ENCODE results near the gene ARHGEF16.

DNA sequence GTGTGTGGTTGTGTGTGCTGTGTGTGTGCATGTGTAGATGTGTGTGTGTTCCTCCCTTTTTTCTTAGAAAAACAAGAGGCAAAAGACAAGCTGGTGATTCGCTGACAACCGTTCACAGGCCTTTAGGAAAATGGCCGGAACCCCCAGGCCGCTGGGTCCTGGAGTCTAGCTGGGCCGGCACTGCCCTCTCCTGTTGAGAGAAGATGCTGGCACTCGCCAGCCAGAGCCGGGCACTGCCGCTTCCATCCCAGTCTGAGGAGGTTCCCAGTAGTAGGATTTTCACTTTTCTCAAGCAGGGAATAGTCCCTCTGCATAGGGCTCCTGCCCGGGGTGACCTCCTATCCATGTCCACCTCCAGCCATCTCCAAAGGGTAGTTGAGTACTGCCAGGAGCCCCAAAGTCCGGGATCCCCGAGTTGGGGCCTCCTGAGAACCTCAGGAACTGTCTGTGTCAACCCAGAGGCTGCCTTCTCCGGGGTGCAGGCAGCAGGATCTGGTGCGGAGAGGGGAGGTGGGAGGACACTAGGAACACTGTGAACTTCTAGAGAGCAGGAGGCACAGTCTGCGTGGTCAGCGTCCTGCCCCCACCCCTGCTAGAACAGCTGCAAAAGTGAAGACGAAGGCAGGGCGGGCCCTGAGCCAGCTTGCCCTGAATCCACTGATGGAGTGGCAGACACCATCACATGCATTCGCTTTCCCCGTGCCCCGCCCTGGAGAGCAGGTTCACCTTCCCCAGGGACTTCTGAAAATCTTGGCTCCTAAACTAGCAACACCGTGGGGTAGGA, 44.1 kb upstream of the ARHGEF16 start:
- TF ChIP-seq, protein P1, sequence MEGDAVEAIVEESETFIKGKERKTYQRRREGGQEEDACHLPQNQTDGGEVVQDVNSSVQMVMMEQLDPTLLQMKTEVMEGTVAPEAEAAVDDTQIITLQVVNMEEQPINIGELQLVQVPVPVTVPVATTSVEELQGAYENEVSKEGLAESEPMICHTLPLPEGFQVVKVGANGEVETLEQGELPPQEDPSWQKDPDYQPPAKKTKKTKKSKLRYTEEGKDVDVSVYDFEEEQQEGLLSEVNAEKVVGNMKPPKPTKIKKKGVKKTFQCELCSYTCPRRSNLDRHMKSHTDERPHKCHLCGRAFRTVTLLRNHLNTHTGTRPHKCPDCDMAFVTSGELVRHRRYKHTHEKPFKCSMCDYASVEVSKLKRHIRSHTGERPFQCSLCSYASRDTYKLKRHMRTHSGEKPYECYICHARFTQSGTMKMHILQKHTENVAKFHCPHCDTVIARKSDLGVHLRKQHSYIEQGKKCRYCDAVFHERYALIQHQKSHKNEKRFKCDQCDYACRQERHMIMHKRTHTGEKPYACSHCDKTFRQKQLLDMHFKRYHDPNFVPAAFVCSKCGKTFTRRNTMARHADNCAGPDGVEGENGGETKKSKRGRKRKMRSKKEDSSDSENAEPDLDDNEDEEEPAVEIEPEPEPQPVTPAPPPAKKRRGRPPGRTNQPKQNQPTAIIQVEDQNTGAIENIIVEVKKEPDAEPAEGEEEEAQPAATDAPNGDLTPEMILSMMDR (IDR thresholded peaks at IDR 0.05) = peak; percentile 64
- TF ChIP-seq FOXM1 (IDR thresholded peaks at IDR 0.05; ENCODE audit: low read depth) (no peak), MXI1 (IDR thresholded peaks at IDR 0.05; ENCODE audit: low read depth, low read length) (no peak), POLR2AphosphoS5 (IDR thresholded peaks at IDR 0.05; ENCODE audit: low read depth, low read length) (no peak)

All from SK-N-SH (cell line).